SU-DHL-6 (cell line): ENCODE results near the gene CDK12.
"Not testable (repeated sequence)": the region's sequence is repeated elsewhere in the genome, so short reads cannot be mapped to it uniquely, and the experiment has no call there.

Experiments used
- H2AFZ ChIP-seq: fragments of 200-600 bp; sonication (generic); 2 replicates; pipeline ENCODE4 v1.6.1; 2014; ENCODE audit warnings: low read depth, mild to moderate bottlenecking, moderate library complexity, mixed read lengths, antibody characterized with exemption, low read length; ENCODE audit not compliant: severe bottlenecking
- H3F3A ChIP-seq: fragments of 200-600 bp; shearing (Covaris generic); 2 replicates; pipeline ENCODE4 v1.6.0; 2016; ENCODE audit warnings: antibody characterized with exemption, mild to moderate bottlenecking; ENCODE audit not compliant: insufficient read depth
- H3K27ac ChIP-seq: fragments of 200-600 bp; sonication (generic); 2 replicates; pipeline ENCODE4 v1.5.1; 2016; ENCODE audit warnings: low read depth, mild to moderate bottlenecking, low read length, moderate library complexity, mixed read lengths
- H3K27me3 ChIP-seq: fragments of 200-600 bp; sonication (generic), shearing (Covaris generic); 2 replicates; pipeline ENCODE4 v1.6.0; 2014; ENCODE audit warnings: mild to moderate bottlenecking, low read length
- H3K36me3 ChIP-seq: fragments of 200-600 bp; sonication (generic); 2 replicates; pipeline ENCODE4 v1.6.1; 2014; ENCODE audit warnings: mild to moderate bottlenecking, low read length, mixed read lengths
- H3K4me2 ChIP-seq: fragments of 300-600, 200-600 bp; shearing (Covaris generic), sonication (generic); 2 replicates; pipeline ENCODE4 v1.6.0; 2014; ENCODE audit warnings: low read length, low read depth, mild to moderate bottlenecking; ENCODE audit not compliant: poor library complexity, severe bottlenecking
- H3K4me3 ChIP-seq: fragments of 200-600 bp; sonication (generic); 2 replicates; pipeline ENCODE4 v1.5.1; 2014; ENCODE audit warnings: antibody characterized with exemption, low read length, mild to moderate bottlenecking, mixed read lengths; ENCODE audit not compliant: insufficient read depth, poor library complexity, severe bottlenecking
- H3K79me2 ChIP-seq: fragments of 200-600 bp; sonication (generic); 2 replicates; pipeline ENCODE4 v1.6.1; 2014; ENCODE audit warnings: mild to moderate bottlenecking, low read length, moderate library complexity; ENCODE audit not compliant: insufficient read depth
- H3K9ac ChIP-seq: fragments of 200-600 bp; sonication (generic); 2 replicates; pipeline ENCODE4 v1.7.0; 2014; ENCODE audit warnings: mild to moderate bottlenecking, low read length
- H3K9me2 ChIP-seq: fragments of 200-600 bp; sonication (generic); replicated peaks from 2 replicates; pipeline ENCODE4 v1.6.1; 2014; ENCODE audit warnings: low read length; ENCODE audit not compliant: insufficient read depth
- H3K9me3 ChIP-seq: fragments of 200-600 bp; sonication (generic); 2 replicates; pipeline ENCODE4 v1.6.1; 2014; ENCODE audit warnings: low read length, mixed read lengths; ENCODE audit not compliant: insufficient read depth
- H4K20me1 ChIP-seq: fragments of 200-600 bp; sonication (generic); 2 replicates; pipeline ENCODE4 v1.6.1; 2014; ENCODE audit warnings: low read depth, mild to moderate bottlenecking, antibody characterized with exemption, low read length, moderate library complexity, mixed read lengths
- CTCF ChIP-seq: fragments of 200-600 bp; sonication (generic); IDR thresholded peaks from one replicate; pipeline ENCODE4 v1.5.1; 2017; ENCODE audit warnings: antibody characterized with exemption, mild to moderate bottlenecking, low read length, moderate library complexity; ENCODE audit not compliant: insufficient read depth, poor library complexity, severe bottlenecking
- EZH2phosphoT487 ChIP-seq: fragments of 200-600 bp; sonication (generic), shearing (Covaris generic); conservative IDR thresholded peaks from 2 replicates; pipeline ENCODE4 v1.6.1; 2018; ENCODE audit warnings: mild to moderate bottlenecking, antibody characterized with exemption, low read length, moderate library complexity, mixed read lengths

CDK12 gene

GRCh38 chr17:39534768-39535405 is 73.6 kb downstream of the CDK12 start:
- Histone ChIP-seq H3K9me3 (no peaks in the 10 kb centered on the region), H3K4me2 (no peak overlapping the region)

GRCh38 chr17:39536468-39536867 is 75.2 kb downstream of the CDK12 start:
- TF ChIP-seq EZH2phosphoT487 (no peak), CTCF (no peak)
- peaks cover 4% of the 10 kb centered on the region; the same call in 1 of the 2 replicates for H3K36me3 ChIP-seq
- no peak overlapping the region for H3K27ac ChIP-seq
- no peaks in the 10 kb centered on the region for H3K79me2 ChIP-seq
- H3K9ac ChIP-seq, result no peak overlapping the region
- H2AFZ ChIP-seq, result no peak overlapping the region
- H3F3A ChIP-seq, result peaks cover 6% of the 10 kb centered on the region
- H3K4me2 ChIP-seq, result no peak overlapping the region
- no peaks in the 10 kb centered on the region for H3K9me3 ChIP-seq
- no peak overlapping the region for H3K4me3 ChIP-seq
- no peaks in the 10 kb centered on the region for H3K27me3 ChIP-seq
- no peaks in the 10 kb centered on the region for H3K9me2 ChIP-seq
- H4K20me1 ChIP-seq, result no peaks in the 10 kb centered on the region

More at GRCh38 chr17:39534768-39535405, 73.6 kb downstream of the CDK12 start:
- H3F3A ChIP-seq, result peaks cover 6% of the 10 kb centered on the region
- H3K9ac ChIP-seq, result no peak overlapping the region
- no peaks in the 10 kb centered on the region for H3K9me2 ChIP-seq
- H3K36me3 ChIP-seq, result peaks cover 10% of the 10 kb centered on the region; the same call in 1 of the 2 replicates
- no peaks in the 10 kb centered on the region for H3K79me2 ChIP-seq
- H3K4me3 ChIP-seq, result no peak overlapping the region
- H3K27me3 ChIP-seq, result no peaks in the 10 kb centered on the region
- H2AFZ ChIP-seq, result no peak overlapping the region
- no peak overlapping the region for H3K27ac ChIP-seq
- no peaks in the 10 kb centered on the region for H4K20me1 ChIP-seq
- TF ChIP-seq EZH2phosphoT487 (no peak), CTCF (no peak)

- not testable (repeated sequence) for H3K36me3 ChIP-seq, H3K4me2 ChIP-seq, H3K79me2 ChIP-seq, H3F3A ChIP-seq, H2AFZ ChIP-seq, H3K9ac ChIP-seq, H4K20me1 ChIP-seq, H3K9me3 ChIP-seq, H3K27ac ChIP-seq, H3K9me2 ChIP-seq, H3K27me3 ChIP-seq, H3K4me3 ChIP-seq
These were observed 76.1 kb downstream of the CDK12 start for GRCh38 chr17:39537364-39537763.

- Histone ChIP-seq H3K79me2 (no peaks in the 10 kb centered on the region), H3K36me3 (no peaks in the 10 kb centered on the region), H3K9me3 (no peaks in the 10 kb centered on the region), H3K4me2 (no peak overlapping the region), H4K20me1 (no peaks in the 10 kb centered on the region), H3K9me2 (no peaks in the 10 kb centered on the region), H3F3A (peaks cover 2% of the 10 kb centered on the region; the same call in 1 of the 2 replicates), H3K27me3 (no peaks in the 10 kb centered on the region), H3K4me3 (no peak overlapping the region), H3K27ac (no peak overlapping the region), H2AFZ (no peak overlapping the region), H3K9ac (no peak overlapping the region)
- no peak for TF ChIP-seq CTCF
These were observed 77.6 kb downstream of the CDK12 start for GRCh38 chr17:39538866-39539265.
